GM18502 (cell line): ENCODE results near the gene ANOS1.

Source experiments
- ATAC-seq: cut with Tn5 transposase; IDR thresholded peaks from one replicate; pipeline ENCODE4 v1.9.1; 2021; ENCODE audit warnings: mild to moderate bottlenecking; ENCODE audit not compliant: unreplicated experiment, poor library complexity

ANOS1 gene

DNA sequence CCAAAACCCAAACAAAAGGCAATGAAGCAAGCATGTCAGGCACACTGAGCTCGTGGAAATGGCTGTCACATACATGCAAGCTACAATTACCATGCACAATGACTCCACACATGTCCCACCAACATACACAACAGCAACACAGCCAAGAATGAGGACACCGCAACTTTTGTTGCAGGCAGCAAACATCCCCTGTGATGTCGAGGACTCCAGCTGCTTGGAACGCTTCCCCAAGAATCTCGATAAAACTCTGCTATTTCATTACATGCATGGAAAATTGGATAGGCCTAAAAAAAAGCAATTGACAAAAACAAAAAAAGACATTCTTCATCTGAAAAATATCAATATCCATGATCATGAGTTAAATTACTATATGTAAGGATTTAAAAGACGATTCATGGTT, 11.8 kb downstream of the ANOS1 start:
- ATAC-seq, result no peak

DNA sequence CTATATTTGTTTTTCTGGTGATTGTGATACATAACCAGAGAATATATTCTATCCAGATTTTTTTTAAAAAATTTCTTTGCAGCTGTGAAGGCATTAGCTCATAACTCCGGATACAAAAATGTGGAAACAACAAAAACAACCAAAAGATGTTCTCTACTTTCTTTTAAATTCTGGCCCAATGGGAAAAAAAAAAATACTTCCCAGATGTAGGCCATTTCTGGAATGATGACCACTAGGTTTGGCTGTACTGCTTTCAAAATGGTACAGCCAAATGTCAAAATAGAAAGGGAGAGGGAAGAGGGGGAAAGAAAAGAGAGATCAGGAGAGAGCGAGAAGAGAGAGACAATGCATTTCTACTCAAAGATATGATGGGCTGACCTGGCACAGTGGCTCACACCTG, 14.6 kb downstream of the ANOS1 start:
- ATAC-seq, result no peak

DNA sequence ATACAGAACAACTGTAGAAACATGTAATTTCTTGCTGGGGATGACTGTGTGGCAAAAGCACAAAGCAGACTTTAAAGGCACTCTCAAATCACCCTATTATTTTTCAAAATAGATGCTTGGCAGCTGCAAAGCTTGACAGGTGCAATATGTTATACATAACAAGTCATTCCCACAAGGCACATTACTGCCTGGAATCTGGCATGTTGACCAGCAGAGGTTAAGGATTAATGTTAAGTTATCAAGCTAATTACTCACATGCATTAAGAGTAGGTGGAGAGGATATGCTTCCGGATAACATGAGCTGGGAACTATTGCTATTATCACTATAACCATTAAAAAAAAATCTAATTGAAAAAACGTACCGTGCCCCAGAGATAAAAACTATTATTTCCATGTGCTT, 17.8 kb downstream of the ANOS1 start:
- ATAC-seq, result no peak

GRCh38 chrX:8711401-8711800, 20.5 kb downstream of the ANOS1 start:
- no peak for ATAC-seq

DNA sequence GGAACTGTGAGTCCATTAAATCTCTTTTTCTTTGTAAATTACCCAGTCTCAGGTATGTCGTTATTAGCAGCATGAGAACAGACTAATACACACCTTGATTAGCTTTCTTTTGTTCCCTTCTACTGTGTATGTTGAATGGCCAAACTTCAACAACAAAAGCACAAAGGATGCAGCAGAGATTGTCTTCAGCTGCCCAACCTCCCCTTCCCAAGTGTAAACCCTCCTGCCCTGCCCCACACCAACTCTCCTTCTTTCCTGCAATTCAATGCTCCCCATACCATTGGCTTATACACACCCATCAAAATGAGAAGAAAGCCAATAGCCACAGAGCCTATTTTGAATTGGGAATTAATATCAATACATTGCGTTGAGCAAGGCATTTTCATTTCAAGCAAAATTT, 27.8 kb downstream of the ANOS1 start:
- ATAC-seq, result no peak

DNA sequence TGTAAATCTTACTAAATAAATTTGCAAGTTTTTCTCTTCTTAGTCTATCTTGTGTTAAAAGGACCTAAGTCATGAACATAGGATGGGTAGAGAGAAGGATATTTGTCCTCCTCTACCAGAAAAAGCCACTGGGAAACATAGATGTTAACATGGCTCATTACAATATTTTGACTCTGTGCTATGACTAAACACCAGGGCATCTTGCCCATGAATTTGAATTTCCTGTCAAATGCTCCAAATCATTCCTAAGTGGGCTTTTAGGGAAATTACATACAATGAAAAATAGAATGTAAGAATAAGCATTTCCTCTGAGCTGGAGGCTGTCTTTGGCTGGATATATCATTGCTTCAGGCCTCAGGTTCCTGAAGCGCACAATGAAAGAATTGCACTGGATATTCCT, 39.1 kb downstream of the ANOS1 start:
- ATAC-seq, result no peak

- no peak for ATAC-seq
Measured at GRCh38 chrX:8689473-8689872, 42.5 kb downstream of the ANOS1 start.

- no peak for ATAC-seq
Measured at GRCh38 chrX:8688776-8689175, 43.2 kb downstream of the ANOS1 start.

GRCh38 chrX:8684201-8684965, 47.6 kb downstream of the ANOS1 start:
- ATAC-seq, result no peak

DNA sequence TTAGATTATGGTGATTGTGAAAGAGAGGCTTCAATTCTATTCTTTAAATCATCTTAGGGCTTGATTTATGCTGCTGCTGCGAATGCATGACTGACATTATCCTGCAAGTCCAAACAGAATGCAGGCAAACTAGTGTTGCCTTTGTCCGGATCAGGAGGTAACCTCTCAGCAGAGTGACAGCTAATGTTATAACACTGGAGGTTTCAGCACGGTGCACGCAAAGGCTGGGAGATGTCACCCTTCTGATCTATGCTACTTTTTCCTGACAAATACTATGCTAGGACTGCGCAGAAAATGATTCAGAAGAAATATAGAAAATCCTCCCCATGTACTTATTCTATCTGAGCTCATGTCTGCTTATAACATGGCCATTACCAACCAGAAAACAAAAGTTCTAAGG, 48.2 kb downstream of the ANOS1 start:
- no peak for ATAC-seq

GRCh38 chrX:8679550-8679949, 52.4 kb downstream of the ANOS1 start:
- ATAC-seq, result no peak

- no peak for ATAC-seq
Measured at GRCh38 chrX:8675006-8675630, 56.8 kb downstream of the ANOS1 start.

DNA sequence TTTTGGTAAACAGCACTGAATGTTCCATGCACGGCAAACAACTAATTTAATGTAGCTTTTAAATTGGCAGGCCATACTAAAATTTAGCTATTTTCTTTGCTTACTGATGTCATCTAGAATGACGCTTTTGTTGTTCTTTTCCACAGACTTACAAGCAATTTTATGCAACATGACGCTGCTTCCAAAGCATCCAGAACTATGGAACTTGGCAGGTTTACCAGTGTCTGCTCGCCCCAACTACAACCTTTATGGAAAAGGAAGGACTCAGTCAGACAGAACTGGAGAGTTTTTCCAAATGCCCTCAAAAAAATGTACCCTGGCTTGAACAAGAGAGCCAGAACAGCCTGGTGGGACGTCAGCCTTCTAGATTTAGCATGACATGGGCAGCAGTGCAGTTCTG, 58.7 kb downstream of the ANOS1 start:
- no peak for ATAC-seq

- ATAC-seq, result no peak
Measured at GRCh38 chrX:8672176-8672575, 59.8 kb downstream of the ANOS1 start.

GRCh38 chrX:8668813-8669212, 63.1 kb downstream of the ANOS1 start:
- no peak for ATAC-seq

DNA sequence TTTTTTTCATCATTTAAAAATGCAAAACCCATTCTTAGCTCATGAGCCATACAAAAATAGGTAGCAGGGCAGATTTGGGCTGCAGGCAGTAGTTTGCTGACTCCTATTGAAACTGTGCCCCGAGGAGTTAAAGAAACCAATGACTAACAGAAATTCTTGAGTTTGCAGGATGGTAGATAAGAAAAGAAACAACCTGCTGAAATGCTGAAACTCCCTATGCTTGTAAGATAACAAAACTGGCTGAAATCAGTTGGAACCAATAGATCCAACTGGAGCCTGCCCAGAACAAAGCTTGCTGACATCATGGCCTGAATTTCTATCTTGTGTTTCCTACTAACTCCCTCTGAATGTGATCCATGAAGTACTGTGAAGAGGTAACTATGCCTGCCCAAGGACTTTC, 68.6 kb downstream of the ANOS1 start:
- no peak for ATAC-seq

GRCh38 chrX:8657883-8658282, 74.1 kb downstream of the ANOS1 start:
- ATAC-seq, result no peak

DNA sequence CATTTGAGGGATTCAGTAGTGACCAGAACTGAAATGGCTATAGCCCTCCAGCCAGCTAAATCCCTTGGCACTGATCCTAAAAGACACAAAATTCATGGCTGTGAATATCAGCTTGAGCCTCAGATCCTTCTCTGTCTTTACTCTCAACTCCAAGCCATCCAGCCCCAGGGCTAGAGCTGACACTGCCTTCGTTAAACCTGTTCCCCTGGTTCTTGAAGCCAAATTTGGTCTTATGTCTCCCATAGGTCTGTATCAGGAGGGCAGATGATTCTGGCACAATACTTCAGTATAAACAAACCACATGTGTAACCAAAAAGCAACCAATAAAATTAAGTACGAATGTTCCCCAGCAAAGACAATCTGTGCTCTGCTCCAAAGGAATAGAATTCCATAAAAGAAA, 78.0 kb downstream of the ANOS1 start:
- no peak for ATAC-seq

DNA sequence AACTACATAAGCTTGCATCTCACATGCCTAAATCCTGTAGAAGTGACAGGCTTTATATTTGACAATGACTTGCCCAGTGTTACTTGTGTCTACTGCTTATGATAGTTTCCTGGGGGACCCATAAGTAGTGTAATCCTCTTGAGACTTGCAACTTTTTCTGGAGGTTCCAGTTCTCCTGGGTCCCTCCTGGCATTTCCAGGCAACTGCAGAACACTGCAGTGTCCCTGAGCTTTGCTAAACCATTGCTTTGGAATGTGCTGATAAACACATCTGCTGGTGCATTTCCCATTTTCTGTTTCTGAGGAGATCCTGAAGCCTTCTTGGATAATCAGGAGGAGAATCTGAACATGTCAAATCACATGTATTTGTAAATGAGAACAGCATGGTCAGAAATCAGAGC, 82.0 kb downstream of the ANOS1 start:
- no peak for ATAC-seq

DNA sequence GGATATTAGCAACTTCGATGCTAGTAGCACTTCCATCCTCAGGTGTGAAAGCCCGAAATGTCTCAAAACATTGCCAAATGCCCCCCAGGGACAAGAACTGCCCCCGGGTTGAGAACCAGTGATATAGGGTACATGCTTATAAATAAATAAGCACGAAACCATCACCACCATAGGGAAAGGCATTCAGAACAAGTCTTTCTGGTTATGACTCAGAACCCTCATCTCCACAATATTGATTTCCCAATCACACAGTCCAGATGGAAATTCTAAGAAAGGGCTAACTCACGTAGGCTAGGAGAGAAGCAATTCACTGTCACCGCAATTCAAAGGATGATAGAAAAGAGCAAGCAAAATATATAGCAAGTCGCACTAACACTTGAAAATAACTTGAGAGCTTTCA, 84.8 kb downstream of the ANOS1 start:
- no peak for ATAC-seq

DNA sequence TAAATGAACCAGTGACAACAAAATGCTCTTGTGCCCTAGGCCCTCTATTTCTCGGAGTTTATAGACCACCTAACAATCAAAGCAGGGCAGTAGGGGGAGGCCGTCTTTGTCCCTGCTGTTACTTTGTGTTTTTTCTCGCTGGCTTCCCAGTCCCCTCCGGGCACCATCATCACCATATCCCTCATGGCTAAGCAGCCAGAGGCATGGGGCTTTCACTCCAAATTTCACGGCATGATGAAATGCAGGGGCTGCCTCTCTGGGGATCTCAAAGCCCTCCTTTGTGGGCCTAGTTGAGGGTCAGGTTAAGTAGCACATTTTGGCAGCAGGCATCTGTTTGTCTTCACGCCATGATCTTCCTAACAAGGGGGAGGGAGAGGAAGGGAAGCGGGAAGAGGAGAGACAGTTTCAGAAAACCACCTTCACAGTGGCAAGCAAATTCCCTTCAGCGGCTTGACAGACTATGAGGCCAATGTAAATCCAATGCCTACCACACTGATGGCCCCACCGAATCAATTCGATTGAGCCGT, 91.9 kb downstream of the ANOS1 start:
- ATAC-seq, result no peak

GRCh38 chrX:8636497-8636896, 95.4 kb downstream of the ANOS1 start:
- no peak for ATAC-seq
